GM12801 (cell line): ENCODE data around the gene NODAL.

Source experiments
- CTCF ChIP-seq: IDR thresholded peaks from one replicate; pipeline ENCODE4 v1.5.1; 2011; ENCODE audit warnings: control low read depth; ENCODE audit not compliant: insufficient read length; ENCODE audit errors: extremely low read depth

NODAL gene

GRCh38 chr10:70441161-70441894 lies at the start of gene NODAL:
Gene NODAL (minus strand): TSS chr10:70441681. CDS start chr10:70441667, 14 bp downstream.
- no peak for TF ChIP-seq CTCF

- no peak for TF ChIP-seq CTCF
Observed at GRCh38 chr10:70490142-70490541, 48.7 kb upstream of the NODAL start.

GRCh38 chr10:70487824-70488223 lies 46.3 kb upstream of the NODAL start:
- TF ChIP-seq CTCF, result no peak

- TF ChIP-seq CTCF, result no peak
Observed at GRCh38 chr10:70482982-70483760, 41.7 kb upstream of the NODAL start.

- TF ChIP-seq CTCF, result no peak
Observed at GRCh38 chr10:70481831-70482530, 40.5 kb upstream of the NODAL start.

- TF ChIP-seq CTCF, result no peak
Observed at GRCh38 chr10:70481105-70481504, 39.6 kb upstream of the NODAL start.

- no peak for TF ChIP-seq CTCF
Observed at GRCh38 chr10:70480239-70480861, 38.9 kb upstream of the NODAL start.
